Tibial nerve (tissue), 3 donors: ENCODE results near the gene LRRC10B.

ENCODE experiments used
- POLR2A ChIP-seq, 2 donors: fragments of 450-650 bp; IDR thresholded peaks; one replicate each; pipeline ENCODE4 v1.6.1; 2017; ENCODE audit warnings: antibody characterized with exemption in 2 of 2, mild to moderate bottlenecking in 2 of 2, moderate library complexity in 2 of 2
- TF ChIP-seq, protein P1 (sequence below), 5 experiments: fragments of 200-600 bp in 3 of 5; fragments of 450-650 bp in 2 of 5; sonication (generic) in 3 of 5; IDR thresholded peaks; one replicate each; pipeline ENCODE4 v1.5.1; 2016 to 2019; ENCODE audit warnings: antibody characterized with exemption in 5 of 5, mild to moderate bottlenecking in 3 of 5, moderate library complexity in 2 of 5

DNA sequence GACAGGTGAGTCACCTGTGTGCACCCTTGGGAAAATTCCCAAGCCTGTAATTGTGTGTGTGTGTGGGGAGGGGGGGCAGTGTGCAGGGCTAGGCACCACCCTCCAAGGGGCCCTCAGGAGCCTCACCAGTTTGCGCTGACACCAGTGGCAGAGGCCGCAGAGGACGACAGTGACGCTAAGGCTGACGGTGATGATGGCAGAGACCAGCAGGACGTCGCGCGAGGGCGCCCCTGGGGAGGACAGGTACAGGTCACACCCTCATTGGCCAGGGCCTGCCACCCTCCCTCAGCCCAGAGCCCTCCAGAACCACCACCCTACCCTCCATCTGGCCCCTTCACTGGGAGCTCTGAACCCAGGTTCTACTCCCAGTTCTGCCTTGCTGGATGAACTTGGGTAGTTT, 47.4 kb downstream of the LRRC10B start:
- TF ChIP-seq POLR2A (IDR thresholded peaks at IDR 0.05), result no peak
- TF ChIP-seq, protein P1, sequence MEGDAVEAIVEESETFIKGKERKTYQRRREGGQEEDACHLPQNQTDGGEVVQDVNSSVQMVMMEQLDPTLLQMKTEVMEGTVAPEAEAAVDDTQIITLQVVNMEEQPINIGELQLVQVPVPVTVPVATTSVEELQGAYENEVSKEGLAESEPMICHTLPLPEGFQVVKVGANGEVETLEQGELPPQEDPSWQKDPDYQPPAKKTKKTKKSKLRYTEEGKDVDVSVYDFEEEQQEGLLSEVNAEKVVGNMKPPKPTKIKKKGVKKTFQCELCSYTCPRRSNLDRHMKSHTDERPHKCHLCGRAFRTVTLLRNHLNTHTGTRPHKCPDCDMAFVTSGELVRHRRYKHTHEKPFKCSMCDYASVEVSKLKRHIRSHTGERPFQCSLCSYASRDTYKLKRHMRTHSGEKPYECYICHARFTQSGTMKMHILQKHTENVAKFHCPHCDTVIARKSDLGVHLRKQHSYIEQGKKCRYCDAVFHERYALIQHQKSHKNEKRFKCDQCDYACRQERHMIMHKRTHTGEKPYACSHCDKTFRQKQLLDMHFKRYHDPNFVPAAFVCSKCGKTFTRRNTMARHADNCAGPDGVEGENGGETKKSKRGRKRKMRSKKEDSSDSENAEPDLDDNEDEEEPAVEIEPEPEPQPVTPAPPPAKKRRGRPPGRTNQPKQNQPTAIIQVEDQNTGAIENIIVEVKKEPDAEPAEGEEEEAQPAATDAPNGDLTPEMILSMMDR (IDR thresholded peaks at IDR 0.05), result no peak
